Inflammatory macrophage treated with lipopolysaccharide for 4 hours (primary cell): ENCODE results near the gene C16orf78.

Source experiments
- DNase-seq: peaks from one replicate; pipeline ENCODE4 v3.0.0-alpha.2; 2020

The C16orf78 gene

DNA sequence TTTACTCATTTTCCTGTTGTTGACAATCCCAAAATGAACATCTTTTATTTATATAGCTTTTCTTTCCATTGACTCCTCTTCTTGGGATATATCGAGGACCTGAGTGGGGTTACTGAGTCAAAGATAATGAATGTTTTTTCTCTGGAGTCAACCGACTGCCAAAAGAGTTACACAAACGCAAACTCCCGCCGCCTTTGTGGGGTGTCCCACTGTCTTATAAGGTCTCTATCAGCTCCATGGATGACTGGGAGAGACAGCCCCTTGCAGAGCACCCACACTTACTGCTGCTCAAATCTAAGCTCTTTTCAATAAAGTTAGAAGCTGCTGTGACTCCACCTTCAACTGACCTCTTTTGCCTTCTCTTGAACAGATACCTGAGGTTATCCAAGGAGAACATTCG is 25.2 kb downstream of the C16orf78 start:
- DNase-seq, result no peak

DNA sequence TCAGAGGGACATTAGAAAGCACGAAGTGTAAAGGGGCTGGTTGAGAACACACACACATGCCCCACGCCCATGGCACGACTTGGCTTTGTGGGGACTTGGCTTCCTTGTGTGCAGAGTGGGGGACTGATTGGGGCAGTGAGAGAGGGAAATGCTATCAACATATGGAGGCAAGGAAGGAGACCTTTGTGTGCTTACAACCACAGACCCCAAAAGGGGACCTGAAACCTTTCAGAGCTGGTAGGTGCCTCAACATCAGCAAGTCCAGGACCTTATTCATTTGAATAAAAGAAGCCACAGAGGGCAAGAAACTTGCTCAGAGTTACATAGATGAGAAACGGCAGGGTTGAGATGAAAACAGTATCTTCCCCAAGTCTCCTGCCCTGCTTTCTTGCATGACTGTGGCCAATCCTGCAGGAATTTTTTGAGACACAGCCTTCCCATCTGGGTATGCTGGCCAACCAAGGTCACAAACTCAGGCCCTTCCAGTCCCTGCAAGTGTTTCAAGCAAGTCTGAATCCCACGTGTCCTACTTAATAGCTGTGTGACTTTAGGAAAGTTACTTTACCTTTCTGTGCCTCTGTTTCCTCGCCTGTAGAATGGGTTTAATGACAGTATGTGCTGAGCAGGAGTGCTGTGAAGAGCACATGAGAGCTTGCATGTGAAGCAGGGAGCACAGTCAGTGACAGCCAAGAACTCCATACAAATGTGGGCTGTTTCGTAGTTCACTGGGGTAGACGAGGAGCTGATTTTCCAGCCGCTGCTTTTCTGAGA is 26.2 kb downstream of the C16orf78 start:
- no peak for DNase-seq

DNA sequence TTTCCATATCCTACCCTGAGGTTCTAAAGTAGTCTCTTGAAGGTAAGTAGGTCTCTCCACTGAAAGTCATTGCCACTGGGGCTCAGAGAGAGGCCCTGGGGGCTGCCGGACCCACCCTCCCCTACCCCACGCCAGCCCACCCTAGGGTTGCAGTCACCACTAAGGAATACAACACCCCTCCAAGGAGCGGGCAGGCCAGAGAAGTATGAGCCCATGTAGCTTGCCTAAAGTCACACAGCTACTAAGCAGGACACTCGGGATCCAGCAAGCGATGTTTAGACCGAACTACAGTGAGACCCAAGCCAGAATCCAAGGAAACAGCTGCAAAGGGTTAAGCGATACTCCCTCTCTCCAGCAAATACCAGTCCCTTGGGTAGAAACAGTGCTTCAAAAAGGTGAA is 27.0 kb downstream of the C16orf78 start:
- DNase-seq, result no peak

DNA sequence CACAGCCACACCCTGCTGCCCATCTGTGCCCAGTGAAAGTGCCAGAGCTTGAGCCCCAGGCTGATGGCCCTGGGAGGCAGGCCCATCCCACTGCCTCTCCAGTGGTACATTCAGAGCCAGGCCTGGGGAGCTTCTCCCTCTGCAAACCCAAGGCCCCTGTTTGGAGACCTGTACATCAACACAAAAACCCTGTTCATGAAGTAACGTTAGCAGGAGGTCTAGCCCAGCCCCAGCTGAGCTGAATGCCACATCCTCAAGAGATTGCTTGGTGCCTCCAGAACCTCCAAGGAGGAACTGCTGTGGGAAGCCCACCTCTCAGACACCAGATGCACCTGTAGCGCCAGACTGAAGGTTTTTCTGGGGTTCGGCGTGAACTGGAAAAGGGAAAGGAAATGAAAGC is 31.5 kb downstream of the C16orf78 start:
- DNase-seq, result no peak

DNA sequence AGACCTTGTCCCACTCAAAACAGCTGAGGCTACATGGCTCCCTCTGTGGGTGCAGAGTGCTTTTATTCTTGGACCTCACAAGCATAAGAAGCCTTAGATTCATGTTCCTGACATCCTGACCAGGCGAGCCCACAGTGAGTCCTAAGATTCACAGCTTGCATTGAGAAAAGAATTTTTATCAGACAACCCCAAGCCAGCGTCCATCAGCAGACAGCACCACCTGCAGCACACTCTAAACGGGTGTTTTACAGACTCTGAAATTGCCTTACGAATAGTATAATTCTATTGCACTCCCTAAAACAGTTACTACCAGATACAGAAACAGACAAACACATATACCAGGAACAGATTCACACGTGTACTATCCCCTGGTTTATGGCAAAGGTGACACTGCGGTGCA is 31.9 kb downstream of the C16orf78 start:
- DNase-seq, result no peak

DNA sequence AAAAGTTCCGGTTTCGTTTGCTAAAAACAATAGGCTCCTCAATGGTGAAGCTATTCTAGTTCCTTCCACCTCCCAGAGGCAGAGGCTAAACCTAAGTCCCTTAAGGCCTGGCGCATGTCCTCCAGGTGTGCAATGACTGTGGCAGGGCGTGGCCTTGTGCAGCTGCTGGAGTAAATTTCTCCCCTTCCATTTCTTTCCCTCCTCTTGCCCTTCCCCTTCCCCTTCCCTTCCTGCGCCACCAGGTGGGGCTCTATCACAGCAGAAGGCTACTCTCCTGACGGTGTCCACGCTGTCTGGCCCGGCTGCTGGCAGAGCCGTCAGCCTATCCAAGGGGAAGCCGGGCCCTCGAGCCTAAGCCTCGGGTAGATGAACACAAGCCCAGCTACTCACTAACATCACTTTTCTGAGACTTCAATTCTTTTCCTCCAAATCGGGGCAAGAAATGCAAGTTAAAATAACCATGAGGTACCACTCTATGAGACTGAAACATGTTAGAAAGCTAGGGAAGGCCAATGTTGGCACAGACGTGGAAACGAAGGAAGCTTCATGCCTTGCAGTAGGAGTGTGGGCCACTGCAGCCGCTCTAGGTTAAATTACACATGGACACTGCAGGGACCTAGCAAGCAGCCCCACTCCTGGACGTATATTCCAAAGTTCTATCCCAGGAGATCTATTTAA is 34.4 kb downstream of the C16orf78 start:
- peak; percentile 48 for DNase-seq

DNA sequence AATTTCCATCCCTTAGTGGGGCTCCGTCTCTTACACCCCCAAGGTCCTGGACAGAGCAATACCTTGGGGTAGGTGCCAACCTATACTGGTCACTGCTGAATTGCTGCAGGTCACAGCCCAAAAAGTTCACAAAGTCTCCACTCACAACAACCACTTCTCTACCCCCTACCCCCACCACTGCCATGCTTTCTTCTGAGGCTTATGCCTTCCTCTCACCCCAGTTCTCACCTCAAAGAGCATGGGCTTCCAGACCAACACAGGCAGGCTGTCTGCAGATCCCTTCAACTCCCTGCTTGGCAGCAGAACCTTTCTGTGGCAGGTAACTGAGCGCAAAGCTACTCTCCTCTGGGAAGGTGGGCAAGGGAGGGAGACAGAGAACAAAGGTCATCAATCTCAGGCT is 35.5 kb downstream of the C16orf78 start:
- DNase-seq, result no peak

DNA sequence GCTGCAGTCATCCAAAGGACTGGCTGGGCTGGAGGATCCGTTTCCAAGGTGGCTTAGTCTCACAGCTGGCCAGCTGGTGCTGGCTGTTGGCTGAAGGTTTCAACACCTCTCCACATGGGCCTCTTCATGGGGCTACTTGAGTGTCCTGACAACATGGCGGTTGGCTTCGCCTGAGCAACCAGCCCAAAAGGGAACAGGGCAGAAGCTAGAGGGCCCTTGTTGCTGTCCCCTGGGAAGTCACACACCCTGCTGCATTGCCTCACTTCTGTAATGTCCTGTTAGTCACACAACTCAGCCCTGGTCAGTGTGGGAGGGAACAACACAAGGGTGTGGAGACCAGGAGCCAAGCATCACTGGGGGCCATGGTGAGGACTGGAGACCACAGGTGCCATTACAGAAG is 36.6 kb downstream of the C16orf78 start:
- DNase-seq, result no peak

DNA sequence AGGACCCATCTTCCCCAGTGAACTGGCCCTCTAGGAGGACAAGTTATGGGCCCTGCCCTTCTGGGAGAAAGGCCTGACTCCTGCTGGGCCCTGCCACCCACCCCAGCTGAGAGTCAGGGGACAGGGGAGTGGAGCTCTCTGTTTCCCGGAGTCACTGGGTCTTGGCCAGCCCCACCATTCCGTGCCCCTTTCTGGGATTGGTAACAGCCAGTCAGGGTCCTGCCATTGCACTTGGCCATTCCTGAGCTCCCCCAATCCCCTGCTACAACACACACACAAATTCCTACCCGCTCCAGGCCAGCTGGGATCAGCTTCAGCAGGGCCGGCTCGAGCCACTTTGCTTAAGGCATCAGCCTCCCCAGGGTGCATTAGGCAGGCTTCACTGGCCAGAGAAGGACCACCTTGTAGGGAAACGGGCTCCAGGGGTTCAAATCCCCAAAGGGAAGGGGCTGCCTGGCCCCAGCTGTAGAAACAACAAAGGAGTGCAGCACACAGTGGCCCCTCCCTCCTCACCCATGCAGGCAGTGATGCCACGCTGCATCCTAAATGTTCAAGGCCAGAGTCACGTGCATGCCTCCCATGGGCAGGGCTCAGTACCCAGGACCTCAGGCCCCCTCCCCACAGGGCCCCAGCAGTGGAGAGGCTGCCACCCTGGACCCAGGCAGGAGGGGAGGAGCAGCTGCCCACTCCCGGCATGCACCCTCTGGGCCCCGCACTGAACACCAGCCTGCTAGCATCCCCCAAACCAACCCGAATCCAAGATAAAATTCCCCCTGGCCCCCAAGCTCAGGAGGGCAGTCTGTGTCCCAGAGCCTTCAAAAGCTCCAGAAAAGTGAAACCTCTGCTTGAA is 37.7 kb downstream of the C16orf78 start:
- DNase-seq, result no peak

DNA sequence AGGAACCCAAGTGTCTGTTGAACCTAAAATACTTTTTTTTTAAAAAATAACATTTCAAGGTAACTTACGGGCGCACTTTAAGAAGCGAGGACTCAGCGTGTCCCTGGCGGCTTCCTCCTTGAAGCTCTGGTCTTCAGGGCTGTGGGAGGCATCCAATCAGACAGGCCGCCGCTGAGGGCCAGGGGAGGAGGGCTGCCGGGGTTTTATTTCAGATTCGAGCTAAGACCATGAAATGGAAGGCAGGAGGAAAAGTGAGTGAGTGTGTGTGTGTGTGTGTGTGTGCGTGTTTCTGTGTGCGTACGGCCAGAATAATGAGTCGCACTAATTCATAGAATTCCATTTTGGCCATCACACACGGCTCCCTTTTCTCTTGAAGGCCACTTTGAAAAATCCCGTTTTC is 41.1 kb downstream of the C16orf78 start:
- DNase-seq, result no peak

DNA sequence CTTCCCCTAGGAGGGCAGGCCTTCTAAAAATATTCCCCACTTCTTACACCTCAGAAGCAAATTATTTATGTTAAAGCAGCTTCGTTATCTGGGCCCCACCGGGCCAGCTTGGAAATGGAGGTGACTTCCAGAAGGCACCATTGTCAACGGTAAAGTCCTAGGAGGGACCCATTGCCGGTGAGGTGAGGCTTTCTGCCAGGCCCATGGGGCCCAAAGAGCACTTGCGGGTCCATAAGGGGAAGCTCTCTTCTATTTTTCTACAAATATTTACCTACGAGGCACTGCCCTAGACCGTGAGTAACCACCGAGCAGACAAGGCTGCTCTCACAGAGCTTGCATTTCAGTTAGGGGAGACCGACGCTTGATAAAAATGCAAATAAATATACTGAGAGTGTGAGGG is 41.5 kb downstream of the C16orf78 start:
- no peak for DNase-seq

DNA sequence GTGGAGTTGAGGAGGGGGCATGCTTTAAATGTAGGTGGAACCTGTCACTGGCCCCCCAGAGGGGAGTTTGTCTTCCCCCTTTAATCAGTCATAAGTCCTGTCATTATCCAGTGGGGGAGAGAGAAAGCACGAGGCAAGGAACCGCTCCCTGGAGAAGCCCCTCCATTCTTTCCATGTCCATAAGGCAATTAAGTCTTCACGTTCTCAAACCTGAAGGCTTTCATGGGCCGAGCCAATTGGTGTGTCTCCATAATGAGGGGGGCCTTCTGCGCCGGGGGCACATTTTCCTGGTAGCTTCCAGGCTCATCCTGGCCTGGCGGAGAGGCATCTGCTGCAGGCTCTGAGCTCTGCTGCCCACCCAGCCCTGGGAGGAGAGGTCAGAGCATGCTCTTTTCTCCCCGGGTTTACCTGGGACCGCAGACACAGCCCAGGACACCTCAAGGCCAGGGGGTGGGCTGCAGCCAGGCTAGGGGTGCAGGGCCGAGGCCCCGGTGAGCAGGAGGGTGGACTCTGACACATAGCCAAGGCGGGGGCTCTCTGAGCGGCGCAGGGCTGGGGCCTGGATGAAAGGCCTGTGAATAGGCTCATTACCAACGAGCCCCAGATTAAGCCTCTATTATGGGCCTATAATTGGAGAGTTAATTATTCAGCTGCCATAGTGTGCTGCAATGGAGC is 42.5 kb downstream of the C16orf78 start:
- no peak for DNase-seq

DNA sequence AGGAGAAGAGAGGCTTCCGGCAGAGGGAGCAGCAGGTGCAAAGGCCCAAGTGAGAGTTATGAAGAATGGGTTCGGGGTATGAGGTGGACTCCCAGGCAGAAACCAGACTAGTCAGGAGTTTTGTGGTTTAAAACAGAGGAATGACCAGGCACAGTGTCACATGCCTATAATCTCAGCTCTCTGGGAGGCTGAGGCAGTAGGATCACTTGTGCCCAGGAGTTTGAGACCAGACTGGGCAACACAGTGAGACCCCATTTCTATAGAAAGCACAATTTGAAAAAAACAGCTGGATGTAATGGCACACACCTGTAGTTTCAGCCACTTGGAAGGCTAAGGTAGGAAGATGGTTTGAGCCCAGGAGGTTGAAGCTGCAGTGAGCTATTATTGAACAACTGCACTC is 43.8 kb downstream of the C16orf78 start:
- DNase-seq, result no peak

DNA sequence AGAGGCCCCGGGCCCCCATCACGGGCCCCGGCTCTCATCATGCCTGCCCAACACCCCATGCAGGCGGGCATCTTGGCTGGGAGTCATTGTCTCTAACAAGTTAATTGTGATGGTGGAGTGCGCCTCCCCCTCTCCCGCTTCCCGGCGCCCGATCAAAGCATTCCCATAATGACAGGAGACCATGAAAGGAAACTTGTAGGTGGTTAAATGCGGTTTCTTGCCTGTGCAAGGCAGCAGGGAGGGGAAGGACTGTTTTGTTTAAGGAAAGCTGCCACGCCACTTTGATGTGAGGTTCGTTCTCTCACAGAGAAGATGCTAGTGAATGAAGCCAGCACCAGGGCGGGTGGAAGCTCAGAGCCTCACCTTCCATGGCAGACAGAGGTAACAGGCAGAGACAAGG is 45.4 kb downstream of the C16orf78 start:
- DNase-seq, result no peak

DNA sequence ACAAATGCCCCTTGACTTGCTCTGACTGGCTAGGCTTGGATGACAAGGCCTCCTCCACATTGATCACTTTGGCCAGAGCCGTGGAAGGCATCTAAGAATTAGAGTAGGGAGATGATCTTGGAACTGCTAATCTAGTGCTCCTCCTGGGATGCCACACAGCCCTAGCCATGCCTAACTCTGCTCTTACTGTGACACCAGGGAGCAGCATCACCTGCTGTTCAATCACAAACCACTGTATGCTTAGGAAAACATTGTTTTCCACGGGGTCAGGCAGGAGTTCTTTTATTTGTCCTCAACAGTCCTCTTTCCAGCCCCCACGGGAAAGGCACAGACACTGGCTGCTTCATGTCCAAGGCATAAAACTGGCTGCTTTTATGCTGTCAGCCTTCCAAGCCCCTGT is 46.3 kb downstream of the C16orf78 start:
- no peak for DNase-seq

DNA sequence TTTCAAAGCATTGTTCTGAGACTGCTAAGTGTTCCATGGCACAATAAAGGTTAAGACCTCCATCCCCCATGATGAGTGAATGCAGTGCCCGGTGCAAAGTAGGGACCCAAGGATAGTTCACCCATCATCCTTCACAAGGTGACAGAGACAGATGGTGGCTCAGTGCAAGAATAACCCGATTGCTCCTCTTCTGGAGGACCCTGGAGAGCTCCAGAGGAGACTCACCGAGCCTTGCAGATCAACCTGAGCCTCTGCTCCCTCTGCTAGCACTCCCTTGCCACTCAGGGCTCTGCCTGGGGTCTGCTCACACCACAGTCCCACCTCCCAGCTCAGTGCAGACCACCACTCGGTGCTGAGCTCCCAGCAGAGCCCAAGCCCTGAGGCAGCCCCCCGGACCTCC is 49.3 kb downstream of the C16orf78 start:
- no peak for DNase-seq

DNA sequence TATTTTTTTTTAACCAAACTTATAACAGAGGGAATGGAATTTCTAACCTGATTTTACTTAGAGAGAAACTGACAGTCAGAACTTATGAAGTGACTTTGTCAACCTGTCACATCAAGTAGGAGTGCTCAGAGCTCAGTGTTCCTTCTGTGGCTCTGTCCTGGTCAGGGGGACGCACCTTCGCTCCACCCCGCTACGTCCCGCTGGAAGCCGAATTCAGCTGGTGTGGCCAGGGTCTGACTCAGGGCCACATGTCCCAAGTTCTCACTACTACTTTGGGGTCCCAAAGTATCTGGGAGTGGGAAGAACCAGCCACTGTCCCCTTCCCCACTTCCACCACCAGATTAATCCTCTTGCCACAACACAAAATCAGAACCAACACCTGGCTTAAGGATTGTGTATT is 51.4 kb downstream of the C16orf78 start:
- DNase-seq, result no peak

DNA sequence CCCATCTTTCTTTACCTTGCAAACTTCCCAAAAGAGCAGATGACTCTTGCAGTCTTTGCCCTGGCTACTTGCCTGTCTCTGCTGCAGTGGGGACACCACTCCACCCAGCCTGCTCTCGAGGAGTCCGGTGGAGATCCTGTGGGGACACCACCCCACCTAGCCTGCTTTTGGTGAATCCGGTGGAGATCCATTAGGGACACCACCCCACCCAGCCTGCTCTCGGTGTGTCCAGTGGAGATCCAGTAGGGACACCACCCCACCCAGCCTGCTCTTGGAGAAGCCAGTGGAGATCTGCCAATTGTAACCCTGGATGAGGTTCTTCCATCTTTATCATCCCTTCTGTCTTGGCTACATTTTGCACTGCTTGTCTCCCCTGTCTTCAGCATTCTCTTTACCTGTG is 54.2 kb downstream of the C16orf78 start:
- no peak for DNase-seq

DNA sequence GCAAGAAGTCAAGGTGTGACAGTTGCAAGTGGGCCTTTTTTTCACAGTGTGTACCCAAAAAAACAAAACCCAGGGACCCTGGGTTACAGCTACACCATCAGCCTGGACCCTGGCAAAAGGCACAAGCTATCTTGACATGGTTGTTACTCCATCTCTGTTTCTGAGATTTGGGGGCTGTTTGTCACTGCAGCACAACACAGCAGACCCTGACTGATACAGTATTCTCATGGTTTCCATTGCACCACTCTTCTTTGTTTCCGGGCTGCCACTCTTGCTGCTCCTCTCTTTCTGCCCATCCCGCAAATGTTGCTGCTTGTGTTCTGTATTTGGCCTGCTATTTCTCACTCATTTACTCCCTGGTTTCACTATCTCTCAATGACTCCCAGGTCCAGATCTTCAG is 55.2 kb downstream of the C16orf78 start:
- DNase-seq, result no peak

DNA sequence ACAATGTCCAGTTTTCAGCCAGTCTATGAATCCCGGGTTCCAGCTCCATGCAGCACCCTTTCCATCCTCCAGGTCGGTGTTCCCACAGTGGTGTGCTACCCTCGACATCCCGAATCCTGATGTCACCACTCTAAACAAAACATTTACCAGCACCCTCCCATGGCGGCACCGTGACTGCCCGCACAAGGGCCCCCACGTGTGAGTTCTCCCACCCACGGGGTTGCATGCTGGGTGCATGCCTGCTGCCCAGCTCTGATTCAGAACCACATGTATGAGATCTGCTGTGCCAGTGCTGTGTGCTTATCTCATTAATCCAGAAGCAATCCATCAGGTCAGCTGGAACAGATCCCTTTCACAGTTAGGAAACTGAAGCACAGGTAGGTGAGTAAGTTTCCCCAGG is 57.4 kb downstream of the C16orf78 start:
- DNase-seq, result no peak

DNA sequence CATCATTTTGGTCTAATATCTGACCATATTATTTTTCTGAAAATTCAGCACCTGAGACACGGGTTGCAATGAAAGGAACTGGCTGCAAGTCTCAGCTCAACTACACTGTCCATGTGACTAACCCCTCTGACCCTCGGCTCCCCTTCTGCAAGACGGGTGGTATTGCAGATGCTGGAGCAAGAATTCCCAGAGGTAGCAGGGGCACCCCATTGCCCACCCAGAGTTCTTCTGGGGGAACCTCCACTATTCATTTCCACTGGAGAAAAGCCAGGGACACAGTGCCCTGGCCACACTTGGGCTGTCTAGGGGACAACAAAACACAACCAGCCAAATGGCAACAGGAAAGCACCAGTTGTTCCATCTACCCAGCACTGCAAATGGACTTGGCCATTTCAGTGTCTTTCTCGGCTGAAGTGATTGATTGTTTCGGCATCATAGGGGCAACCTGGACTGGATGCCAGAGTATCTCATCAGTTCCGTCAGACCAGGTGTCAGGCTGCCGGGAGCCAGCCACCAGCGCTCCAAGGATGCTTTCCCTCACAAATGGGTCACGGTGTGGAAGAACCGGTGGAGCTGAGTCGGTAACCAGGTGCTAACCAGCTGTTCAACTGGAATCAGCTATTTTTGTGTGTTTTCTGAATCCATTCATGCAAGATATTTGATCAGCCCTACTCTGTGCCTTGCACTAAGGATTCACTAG is 58.1 kb downstream of the C16orf78 start:
- no peak for DNase-seq

DNA sequence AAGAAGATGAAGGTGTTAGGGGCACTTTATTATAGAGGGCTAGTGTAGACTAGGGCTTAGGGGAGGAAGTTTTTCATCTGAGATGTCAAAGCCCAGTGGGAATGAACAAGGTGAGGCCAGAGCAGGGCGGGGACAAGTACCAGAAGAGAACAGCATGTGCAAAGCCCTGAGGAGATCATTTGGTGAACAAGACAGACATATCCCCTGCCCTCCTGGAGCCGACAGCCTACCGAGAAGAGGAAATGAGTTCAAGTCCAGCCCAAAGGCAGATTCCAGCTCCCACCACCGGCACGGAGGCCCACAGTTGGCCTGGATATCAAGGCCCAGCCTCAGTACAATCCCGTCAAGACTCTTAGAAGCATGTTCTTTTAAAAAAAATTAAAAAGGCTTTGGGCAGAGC is 61.1 kb downstream of the C16orf78 start:
- no peak for DNase-seq

DNA sequence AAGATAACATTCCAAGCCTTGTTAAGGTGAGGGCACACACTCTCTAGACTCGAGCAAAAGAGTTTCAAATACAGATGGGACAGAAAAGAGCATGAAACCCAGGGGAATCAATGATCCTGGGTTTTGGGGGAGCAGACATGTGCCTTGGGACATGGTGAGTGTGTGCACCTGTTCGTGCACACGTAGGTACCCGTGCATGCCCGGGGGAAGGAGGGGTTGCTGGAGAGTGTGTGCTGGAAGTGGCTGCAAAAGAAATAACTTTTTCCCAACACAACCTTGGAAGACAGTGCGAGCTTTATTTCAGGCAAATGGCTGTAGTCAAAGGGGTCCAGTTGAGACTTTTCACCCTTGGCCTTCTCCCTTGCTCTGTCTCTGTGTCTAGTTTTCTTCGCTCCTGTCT is 62.6 kb downstream of the C16orf78 start:
- DNase-seq, result no peak
